GM21526 (cell line): ENCODE results near the gene HMGB4.

Source experiments
- ATAC-seq: cut with Tn5 transposase; IDR thresholded peaks from one replicate; pipeline ENCODE4 v1.9.1; 2021; ENCODE audit warnings: moderate library complexity; ENCODE audit not compliant: unreplicated experiment, low FRiP score

The HMGB4 gene

DNA sequence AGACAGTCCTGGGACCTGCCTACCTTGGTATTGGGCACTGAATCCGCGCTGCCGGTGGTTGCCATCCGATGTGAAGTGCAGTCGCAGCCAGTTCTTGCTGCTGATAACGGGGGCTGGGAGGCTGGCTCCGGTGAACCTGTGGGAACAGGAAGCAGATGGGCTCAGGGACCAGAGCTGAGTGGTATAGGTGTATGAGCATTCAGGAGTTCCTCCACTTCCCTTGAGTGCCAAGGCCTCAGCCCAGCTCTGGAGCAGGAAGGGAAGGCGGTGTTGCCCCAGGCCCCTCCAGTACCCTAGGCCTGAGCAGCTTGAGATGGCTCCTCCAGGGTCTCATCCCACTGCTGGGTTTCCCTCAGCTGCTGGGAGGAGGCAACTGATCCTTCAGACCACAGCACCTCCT, 17.0 kb upstream of the HMGB4 start:
- ATAC-seq: no peak

DNA sequence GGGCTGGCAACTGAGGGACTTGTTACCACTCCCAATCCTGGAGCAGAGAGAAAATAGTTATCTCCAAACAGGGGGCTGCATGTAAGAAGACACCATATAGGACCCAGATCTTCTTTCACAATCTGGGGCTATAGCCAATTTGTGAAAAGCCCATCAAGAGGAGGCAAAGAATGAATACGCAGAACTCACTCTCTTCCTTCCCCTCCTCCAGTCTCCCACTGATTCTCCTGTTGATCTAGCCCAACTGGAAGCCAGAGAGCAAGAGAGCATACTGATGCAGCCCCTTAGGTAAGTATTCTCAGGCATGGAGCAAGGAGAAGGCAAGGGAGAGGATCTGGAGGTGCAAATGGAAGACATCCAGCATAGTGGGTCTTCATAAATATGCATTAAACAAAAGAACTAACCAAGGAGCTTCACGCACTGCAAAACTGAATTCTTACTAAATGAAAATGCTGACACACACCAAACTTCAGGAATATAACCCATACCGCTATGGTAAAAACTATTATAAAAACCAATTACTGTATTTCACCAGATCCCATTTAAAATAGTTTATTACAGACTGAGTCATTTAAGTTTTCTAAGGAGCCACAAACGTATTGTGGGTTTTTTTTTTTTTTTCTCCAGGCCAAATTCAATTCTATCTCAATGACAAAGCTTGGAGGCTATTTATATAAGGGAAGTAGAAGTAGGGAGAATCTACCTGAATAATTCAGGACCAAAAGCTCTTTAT, 15.5 kb upstream of the HMGB4 start:
- no peak for ATAC-seq

DNA sequence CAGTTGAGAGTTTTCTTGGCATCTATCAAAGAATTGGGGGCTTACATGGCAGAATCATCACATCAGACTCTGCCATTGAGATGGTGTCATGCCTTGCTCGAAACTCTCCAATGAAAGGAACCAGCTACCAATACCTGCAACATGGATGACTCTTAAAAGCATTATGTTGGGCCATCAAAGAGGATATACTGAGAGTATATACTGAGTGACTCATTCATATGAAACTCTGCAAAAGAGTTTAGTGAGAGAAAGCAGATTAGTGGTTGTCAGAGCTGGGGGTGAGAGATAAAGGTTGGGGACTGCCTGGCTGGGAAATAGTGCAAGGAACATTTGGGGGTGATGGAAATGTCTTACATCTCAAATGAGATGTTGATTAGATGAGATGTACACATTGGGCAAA, 14.7 kb upstream of the HMGB4 start:
- ATAC-seq: no peak

DNA sequence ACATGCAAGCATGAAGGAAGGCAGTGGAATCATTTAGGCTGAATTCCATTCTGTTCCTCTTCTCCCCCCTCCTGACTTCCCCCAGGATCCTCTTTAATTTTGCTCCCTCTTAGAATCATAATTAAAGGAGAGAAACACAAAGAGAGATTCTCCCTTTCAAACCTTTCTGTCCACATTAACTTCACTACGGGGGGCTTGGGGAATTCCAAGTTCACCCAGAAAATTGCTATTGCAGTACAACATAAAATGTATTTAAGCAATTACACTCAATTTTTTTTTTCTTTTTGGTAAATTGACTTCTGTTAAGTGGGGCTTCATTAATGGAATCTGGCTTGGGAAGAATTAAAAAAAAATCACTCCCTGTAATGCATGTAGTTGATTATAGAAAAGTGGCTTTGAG, 13.4 kb upstream of the HMGB4 start:
- no peak for ATAC-seq

DNA sequence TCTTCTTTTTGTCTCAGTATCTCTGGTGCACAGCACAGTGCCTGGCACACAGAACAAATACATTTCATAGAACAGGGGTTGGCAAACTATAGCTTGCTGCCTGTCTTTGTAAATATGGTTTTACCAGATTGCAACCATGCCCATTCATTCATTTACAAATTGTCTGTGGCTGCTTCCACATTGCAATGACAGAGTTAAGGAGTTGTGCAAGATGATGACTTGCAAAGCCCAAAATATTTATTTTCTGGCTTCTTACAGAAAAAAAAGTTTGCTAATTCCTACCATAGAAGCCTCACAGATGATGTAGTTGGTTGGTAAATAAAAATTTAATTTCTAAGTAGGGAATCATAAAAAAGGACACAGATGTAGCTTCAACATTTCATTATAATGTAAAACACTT, 11.2 kb upstream of the HMGB4 start:
- ATAC-seq: no peak

DNA sequence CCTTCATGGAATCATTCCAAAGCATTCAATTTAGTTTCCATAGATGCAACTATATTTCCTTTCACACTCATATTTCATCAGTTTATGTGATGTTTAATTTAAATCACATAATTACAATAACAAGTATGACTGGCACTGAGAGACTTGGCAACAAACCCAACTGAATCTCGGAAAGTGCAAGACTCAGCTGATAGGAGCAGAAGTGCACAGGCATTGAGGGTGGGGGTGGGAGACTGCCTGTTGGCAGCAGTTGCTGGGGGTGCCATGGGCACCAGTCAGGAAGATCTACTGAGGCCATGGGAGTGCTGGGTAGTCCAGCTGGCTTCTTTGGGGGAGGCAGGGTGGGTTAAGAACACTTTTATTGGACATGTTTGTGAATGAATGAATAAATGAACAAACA, 10.4 kb upstream of the HMGB4 start:
- ATAC-seq: no peak

DNA sequence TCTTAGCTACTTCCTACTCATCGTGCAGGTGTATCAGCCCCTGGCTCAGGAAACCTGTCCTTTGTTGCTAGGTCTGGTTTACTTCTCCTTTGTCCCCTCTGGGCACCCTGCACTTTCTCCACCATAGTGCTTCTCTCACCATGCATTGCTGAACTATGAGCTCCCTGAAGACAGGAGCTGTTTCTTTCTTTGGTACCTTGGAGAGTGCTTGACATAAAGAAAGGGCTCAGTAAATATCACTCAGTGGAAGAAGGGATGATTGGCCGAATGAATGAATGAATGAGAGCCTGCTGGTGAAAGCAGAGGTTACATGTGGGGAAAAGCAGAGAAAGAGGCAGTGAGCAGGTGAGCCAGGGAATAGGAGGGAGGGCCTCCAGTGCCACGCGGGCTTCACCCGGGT, 9.8 kb upstream of the HMGB4 start:
- no peak for ATAC-seq

DNA sequence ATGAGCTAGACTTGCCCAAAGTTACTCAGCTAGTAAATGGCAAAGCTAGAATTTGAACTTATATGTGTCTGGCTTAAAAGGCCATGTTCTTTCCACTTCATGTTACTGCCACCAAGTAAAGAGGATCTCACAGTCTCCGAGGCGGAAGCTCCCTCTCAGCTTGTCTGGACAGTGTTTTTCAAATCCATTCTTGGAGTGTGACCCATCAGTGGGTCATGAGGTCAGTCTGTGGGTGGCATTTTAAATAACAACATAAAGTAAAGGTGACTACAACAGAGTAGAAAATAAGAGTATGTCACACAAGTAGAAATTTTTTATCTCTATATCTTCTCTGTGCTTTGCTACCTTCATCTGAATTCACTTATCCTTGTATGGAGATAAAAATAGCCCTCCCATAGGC, 3.2 kb upstream of the HMGB4 start:
- no peak for ATAC-seq

DNA sequence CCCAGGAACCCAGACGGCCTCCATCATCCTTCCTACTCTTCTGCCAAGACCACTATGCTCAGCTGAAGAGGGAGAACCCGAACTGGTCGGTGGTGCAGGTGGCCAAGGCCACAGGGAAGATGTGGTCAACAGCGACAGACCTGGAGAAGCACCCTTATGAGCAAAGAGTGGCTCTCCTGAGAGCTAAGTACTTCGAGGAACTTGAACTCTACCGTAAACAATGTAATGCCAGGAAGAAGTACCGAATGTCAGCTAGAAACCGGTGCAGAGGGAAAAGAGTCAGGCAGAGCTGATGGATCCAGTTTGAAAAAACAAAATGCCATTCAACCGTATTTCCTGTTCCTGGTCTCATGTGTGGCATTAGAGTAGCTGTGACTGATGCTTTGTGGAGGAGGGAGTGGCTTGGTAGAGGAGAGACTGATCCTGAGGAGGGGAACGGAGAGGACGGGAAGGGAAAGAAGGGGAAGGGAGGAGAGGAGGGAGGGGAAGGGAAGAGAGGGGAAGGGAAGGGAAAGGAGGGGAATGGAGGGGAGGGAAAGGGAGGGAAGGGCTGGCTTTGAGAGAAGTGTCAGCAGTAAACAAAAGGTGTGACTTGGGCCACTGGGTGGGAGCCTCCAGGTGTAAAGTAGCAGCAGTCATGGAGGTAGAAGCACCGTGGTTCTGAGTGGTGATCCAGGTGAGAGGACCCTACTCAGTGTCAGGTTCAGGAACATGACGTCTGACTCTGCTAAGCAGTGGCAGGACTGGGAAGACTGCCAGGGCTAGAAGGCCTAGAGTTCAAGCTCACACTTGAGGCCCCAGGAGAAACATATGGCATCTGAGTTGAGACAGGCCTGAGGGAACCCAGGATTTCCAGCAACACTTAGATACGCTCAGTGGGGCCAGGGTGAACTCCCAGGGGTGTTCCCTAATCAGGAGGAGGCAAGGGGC, 846 bp downstream of the HMGB4 start:
- ATAC-seq: no peak

DNA sequence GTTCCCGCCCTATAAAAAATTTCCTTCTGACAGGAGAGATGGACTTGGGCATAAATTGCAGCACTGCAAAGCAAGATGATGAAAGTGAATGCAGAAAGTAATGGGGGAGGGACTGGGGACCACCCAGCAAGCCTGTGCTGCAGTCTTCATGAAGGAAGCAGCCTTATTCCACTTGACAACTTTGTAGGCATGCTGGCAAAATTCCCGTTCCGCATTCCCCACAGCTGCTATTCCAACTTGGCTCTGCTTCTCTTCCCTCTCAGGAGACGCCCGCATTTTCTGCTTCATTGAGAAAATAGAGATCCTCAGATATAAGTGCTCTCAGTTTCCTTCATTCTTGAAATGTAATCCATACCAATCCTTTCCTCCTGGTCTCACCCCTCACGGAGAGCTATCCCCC, 2.4 kb downstream of the HMGB4 start:
- no peak for ATAC-seq

DNA sequence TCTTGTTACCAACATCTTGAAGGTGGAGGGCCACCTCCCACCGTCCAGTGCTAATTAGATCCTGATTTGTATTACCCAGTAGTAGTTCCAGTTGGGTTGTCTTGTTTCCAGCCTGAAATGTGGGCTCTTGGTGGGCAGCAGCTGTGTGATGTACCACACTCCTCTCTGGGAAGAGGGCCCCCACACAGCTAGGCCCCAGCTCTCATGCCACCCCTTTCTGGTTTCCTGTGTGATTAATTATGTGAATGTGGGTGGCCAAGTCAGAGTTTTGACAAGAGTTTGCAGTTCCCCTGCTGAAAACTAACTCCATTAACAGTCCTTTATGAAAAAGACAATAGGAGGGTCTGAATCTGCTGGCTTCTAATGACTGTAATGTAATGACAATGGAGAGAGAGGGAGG, 3.8 kb downstream of the HMGB4 start:
- no peak for ATAC-seq

DNA sequence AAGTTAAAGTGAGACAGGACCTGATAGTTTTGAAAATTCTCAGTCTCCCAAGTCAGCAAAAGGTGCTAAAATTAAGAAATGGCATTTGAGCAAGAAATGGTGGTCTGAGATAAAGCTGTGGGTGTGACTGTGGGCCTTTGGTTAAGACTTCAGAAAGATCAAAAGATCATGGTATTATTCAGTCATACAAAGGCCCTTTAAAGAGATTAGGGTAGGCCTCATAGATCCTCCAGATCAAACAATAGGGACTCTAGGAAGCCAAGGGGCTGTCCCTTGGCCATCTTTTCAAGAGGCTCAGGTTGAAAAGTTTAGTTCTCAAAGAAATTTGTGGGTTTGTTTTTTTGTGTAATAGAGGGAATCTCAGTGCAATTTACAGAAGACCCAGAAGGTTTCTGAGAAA, 8.4 kb downstream of the HMGB4 start:
- no peak for ATAC-seq

DNA sequence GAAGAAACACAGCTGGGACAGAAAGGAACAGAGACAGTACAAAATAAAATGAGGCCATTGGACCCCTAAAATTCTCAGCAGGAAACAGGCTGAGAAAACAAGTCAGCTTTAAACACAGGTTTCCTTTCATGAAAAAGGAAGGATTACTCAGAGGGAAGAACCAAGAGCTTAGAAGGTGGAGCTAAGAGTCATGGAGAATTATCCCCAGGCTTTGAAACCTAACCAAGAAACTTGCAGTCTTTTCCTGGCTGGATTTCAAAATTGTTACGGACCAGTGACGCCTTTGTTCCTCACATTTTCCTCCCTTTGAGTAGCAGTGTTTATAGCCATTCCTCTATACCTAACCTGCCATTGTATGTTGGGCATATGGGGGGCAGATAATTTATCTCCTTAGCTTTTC, 8.8 kb downstream of the HMGB4 start:
- no peak for ATAC-seq

DNA sequence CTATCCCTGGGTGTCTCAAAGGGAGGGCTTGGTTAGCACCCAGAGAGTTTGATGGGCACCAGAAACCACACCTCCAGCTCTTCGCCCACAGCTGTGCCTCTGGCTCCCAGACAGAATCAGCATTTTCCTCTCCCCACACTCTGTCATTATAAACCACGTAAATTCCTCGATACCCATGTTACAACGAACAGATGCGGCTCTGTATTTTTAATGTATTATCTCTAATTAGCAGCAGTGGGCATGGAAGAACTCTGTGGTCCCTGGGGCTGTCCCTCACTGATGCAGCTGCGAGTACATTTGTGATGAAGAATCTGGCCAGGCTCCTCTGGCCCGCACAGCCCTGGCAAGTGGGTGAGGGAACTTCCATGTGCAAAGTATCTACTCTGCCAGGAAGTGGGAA, 10.8 kb downstream of the HMGB4 start:
- ATAC-seq: no peak

DNA sequence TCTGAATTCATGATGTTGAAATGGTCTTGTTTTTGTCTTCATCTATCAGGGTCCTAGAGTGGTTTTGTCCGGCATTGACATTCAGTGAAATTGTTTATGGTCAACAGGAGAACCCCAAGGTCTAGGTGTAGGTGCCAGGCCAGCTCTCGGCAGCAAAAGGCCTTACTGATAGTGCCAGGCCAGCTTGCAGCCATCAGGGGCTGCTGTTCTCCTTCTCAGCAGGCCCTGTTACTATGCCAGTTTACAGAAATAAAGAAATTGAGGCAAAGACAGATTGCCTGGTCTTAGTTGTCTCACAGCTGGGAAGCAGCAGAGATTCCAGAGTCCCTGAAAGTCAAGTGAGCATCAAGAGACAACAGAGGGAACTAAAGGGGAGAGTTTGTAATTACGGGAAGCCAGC, 12.0 kb downstream of the HMGB4 start:
- no peak for ATAC-seq

DNA sequence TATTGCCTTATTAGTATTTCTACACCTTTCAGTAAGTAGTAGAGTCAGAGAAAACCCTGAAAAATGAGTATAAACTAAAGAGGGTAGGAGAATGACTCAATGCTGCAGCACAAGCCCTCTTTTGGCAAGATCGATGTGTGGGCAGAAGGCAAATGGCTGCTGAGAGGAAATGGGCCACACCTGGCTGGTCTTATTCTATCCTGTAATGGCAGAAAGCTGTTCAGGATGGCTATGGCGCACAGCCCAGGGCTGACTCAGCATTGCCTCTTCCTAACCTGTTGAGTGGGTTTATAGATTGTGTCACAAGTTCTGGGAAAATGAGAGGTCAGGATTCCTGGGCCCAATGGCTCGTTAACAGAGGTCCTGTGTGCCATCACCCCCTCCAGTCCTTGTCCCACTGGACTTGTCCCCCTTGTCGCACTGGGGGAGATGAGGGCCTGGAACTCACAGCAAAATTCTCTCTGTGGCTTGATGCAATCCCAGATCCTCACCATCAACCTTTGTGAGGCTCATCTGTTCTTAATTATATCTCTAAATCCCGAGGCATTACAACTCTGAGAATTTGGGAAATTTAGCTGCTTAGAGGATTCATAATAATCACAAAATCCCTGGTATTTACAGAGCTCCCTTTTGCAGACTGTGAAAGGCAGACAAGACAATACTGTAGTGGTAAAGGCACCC, 13.2 kb downstream of the HMGB4 start:
- ATAC-seq: no peak

DNA sequence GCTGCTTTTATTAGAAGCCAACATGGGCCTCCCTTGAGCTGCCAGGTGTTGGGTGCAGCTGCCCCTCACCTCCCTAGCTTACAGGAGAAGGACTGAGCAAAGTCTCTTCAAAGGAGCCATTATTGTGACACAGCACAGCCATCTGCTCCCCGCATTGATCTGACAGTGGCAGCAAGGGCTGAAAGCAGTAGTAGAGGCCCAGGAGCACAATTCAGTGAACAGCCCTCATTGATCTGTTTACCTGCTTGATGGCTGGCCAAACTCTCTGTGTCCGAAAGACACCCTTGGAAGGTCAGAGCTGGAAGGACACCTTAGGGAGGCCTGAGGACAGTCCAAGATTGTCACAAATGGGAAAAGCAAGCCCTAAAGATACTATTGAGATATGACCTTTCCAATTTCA, 14.5 kb downstream of the HMGB4 start:
- no peak for ATAC-seq

DNA sequence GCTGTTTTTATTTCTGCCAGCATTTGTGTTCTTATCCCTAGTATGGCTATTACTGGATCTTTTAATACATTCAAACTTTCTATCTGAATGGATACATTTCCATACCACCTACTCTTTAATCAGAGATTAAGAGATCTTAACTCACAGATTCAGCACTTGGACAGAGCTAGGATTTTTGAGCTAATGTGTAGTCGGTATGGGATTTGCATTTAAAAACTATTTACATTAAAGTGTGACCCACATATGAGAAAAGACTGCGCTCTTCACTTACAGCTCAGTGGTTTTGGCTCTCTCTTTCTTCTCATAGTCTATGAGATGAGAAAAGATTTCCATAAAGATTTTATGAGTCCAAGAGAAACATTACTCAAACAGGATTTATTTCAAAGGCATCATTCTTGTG, 16.4 kb downstream of the HMGB4 start:
- no peak for ATAC-seq

DNA sequence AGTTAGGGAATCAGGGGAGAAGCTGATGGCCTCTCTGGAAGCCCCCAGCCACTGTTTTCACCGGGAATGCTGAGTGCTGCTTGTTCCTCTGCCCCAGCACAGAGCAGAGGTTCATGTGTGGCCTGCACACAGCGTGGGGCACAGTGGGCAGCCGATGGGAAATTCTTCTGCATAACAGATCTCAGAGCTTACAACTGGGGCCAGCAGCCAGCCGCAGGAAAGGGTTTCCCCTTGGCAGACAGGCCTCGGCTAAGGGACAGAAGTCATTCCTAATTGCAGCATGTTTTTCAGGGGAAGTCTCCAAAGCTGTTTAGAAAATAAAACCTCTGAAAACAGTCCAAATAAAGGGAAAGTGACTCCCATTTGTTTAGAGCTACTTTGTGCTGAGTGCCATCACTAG, 22.6 kb downstream of the HMGB4 start:
- ATAC-seq: no peak

DNA sequence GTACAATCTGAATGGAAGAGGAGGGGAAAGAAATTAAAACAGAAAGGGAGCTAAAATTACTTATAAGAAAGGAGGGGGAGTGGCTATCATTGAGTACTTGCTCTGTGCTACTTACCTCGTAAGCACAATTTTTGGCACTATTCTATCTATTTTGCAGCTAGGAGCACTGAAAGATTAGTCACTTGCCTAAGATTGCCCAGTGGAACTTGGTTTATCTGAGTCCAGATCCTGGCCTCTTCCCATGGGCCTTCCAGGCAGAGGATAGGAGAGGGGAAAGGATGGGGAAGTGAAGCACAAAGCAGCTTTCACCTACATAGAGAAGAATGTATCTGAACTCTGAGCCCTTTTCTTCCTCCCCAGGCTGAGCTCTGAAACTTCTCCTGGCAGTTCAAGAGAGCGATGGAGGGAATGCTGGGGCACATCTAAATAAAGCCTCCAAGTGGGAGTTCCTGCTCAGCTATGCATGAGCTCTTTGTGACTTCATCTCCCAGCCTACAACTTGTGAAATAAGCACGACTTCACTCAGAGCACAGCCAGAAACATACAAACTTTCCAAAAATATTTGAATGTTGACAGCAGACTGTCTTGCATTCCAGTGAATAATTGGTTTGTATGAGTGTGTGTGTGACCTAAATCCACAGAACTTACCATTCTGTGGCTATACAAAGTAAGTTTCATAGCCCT, 29.4 kb downstream of the HMGB4 start:
- ATAC-seq: no peak

DNA sequence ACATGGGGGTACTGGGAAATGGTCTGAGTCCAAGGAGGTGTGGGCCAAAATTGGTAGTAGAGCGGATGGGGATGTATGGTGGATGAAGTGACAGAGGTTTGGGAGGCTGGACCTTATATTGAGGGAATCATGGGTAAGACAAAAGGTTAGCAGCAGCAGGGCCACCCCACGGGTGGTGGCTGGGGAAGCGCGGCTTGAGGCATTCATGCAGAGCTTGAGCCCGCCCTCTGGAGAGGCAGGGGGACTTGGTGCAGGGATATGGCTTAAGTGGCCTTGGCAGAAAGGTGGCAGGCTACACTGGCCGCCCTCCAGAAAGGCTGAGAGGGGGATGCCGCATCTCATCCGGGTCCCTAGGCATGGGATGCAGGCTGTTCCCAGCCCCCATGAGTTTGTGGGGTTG, 31.5 kb downstream of the HMGB4 start:
- ATAC-seq: no peak
